Tongue (tissue), 2 donors: ENCODE data around the gene ACOT13. TPM values are rescaled to one million over a fixed set of nuclear protein-coding genes. Genes with fewer than 3 reads are reported as not detected.
"Not testable (repeated sequence)": the region's sequence is repeated elsewhere in the genome, so short reads cannot be mapped to it uniquely, and the experiment has no call there.

Source experiments
- DNase-seq: peaks from one replicate; pipeline ENCODE4 v3.0.0-alpha.2; 2015
- total RNA-seq: library from RNA; depleted of rRNA; stranded (reverse); fragments of >200 nt; gene quantifications from one replicate; pipeline ENCODE4 v1.2.3, GENCODE V29; 2014

The ACOT13 gene
- 5.7 TPM for total RNA-seq

DNA sequence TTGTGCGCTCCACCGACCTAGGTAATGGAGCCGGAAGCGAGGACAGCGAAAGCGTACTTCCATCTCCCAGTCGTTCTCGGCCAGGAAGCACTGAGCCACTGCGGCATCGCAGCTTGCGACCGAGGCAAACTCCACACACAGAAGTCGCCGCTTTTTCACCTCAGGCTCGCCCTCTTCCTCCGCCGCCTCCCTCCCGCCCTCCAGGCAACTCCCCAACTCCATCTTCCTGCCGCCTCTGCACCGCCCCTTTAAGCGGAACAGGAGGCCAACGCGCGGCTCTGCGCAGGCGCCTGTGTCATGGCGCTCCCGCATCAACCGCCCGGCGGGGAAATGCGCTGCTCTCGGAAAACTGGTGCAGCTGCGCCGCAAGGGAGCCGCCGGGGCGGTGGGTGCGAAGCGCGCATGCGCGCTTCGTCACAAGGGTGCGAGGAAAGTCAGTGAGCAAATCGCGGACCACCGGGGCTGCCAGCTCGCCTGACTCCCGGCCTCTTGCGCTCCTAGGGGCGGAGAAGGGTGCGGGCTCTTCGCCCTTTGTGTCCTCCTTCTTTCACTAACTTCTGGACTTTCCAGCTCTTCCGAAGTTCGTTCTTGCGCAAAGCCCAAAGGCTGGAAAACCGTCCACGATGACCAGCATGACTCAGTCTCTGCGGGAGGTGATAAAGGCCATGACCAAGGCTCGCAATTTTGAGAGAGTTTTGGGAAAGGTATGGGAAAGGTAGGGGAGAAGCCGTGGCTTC is at the start of gene ACOT13, which contains the start of gene TDP2:
TSS of gene ACOT13 (plus strand) at position 437 of the 737 bp plus-strand sequence. CDS start at position 624, 187 bp downstream.
TSS of gene TDP2 (minus strand) at position 259 of the 737 bp plus-strand sequence. CDS start at position 222, 37 bp downstream.
- DNase-seq = peak; percentile 99

DNA sequence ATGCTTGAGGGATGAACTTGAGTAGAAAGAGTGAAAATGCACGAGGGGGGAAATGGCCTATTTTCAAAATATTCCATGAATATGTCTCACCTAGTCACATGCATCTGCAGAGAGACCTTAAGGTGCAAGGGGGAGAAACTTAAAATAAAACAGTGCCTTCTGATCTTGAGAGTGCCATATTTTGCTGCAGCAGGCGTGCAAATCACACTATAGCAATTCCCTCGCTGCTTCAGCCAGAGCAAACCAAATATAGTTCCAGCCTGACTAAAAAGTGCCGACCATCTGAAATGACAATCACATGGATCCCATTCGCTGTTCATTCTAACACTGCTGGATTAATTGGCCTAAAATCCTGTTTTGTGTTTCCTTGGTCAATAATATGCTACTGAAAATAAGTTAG is 47.2 kb upstream of the ACOT13 start:
- no peak for DNase-seq

DNA sequence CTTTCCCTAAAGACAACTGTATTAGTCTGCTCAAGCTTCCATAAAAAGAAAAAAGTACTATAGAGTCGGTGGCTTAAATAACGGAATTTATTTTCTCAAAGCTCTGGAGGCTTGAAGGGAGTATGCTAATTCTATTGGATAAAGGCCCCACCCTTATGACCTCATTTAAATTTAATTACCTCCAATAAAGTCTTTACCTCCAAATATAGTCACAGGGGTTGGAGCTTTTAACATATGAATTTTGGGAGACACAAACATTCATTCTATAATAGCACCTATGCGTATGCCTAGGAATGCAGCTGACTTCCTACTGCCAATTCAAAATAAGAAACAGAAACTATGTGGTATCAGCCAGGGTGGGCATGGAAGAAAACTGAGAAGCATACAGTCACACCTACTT is 46.2 kb upstream of the ACOT13 start:
- no peak for DNase-seq

DNA sequence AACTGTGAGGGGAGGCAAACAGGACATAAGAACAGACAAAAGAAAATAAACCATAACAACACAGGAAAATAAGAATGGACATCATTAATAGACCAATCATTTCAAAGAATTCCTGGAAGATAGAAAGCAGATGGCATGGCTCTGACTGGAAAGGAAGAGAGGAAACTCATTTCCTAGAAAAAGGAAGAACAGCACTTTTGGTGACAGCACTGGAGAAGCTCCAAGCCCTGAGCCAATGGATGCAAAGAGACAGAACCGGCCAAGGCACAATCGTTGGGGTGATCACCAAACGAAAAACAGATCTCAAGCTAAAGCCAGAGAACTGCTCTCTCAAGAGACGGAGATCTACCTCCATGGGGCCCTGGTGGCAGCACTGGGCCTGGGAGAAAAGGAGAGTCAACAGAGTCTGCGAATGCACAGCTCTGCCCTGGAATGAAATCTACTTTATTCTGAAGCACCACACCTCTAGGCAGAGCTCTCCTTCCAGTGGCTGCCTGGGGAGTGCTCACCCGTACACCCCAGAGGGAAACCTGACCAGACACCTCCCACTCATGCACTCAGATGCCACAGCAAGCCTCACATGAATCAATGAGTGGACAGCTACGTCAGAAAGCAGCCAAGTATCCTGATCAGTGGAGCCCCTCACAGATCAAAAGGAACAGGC is 45.1 kb upstream of the ACOT13 start:
- no peak for DNase-seq

DNA sequence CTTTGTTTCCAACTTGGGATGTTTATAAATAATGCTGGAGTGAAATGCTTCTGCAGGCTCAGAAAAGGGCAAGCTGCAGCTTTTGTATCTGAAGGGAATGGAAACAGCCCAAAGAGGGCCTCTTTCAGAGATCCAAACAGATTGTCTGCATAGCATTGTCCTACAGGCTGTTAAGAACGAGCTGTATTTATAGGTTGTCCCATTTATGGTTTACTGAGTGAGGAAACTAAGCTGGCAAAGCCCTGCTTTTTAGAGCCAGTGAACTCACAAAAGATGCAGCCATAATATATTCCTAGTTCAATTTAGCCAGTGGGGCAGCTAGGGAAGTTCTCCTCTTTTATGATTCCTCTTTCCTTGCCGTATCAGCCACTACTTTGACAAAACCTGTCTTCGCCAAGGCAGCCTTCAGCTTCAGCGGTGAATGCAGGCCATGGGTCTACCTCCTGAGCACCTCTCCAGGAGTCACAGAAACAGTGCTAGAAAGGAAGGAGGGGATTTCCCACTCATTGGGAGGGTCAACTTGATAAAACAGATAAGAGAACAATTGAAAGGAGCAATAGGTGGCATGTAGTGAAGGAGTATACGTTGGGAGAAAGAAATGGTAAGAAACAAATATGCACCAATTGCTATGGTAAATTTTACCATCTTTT is 35.9 kb upstream of the ACOT13 start:
- no peak for DNase-seq

DNA sequence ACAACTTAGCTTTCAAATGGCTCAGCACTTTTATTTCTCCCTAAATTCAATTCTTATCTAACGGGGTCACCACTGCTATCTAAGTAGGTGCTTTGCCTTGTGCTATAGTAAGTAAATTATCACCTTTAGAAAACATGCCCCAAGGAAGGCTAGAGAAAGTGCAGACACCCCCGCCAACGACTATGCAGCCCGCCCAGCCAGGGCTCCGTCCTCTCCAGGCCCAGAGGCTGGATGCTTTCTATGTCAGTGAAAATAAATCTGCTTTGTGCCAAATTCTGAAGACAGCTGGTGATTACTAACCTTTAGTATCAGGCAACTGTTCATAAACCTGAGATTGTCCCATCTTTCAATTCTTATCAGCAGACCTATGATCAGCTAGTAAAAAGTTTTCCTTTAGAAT is 35.2 kb upstream of the ACOT13 start:
- no peak for DNase-seq

DNA sequence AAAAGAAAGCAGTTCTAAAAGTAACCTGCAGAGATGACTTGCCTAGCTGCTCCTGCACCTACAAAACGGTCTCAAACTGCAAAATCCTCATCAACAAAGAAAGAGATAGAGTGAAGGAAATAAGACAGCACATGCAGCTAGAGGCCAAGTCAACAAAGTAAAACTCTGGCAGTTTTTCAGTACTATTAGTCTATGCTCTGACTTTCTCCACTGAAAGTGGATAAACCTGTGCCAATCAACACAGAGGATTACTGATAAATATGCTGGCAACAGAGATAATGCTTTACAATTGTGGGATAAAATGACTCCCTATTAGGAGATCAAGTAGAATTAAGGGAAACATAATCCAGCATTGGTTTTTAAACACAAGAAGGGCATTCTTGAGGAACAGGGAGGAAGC is 34.3 kb upstream of the ACOT13 start:
- DNase-seq = no peak

DNA sequence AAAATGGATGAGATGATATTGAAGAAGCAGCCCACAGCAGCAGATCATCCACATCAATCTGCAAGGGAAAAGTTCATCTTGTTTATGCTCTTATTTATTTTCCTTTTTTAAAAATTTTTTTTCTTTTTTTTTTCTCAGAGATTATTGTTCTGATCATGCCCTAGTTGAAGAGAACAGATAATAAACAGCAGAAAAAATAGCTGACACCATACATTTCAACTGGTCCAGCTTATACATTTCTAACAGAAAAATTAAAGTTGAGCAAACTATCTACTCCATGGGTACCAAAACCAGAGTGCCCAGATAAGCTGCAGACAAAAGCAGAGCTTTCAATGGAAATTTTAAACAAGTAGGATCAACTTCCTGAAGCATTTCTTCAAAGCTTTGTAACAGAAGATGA is 30.2 kb upstream of the ACOT13 start:
- DNase-seq = no peak

DNA sequence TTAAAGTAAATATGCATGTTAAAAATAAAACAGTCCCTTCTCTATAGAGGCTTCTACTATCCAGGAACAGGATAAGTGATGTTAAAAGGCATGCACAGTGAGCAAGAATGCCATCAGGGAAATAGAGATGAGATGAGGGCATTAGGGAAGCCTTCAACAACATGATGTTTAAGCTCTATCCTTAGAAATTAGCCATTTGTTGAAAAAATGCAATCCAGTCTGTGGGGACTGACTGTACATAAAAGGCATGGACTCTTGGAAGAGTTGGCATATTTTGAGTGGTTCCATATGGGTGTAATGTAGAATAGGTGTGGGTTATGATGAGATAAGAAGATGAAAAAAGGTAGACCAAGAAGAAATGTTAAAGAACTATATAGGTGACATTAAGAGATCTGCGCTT is 26.7 kb upstream of the ACOT13 start:
- no peak for DNase-seq

DNA sequence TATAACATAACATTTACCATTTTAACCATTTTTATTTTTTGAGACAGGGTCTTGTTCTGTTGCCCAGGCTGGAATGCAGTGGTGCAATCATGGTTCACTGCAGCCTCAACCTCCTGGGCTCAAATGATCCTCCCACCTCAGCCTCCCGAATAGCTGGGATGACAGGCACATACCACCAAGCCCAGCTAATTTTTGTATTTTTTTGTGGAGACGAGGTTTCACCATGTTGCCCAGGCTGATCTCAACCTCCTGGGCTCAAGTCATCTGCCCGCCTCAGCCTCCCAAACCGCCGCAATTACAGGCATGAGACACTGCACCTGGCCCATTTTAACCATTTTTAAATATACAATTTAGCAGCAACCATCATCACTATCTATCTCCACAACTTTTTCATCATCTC is 26.2 kb upstream of the ACOT13 start:
- DNase-seq = not testable (repeated sequence)

DNA sequence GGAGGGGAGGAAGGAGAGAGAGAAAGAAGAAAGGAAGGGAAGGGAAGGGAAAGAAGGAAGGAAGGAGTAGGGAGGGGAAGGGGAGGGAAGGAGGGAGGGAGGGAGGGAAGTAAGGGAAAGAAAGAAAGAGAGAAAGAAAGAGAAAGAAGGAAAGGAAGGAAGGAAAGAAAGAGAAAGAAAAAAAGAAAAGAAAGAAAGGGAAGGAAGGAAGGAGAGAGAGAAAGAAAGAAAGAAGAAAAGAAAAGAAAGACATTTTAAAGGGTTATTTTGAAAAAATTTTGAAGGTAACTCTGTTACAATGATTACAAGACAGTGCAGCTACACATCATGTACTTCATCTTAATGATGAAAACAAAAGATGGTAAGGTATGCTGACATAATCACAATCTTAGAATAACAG is 24.8 kb upstream of the ACOT13 start:
- no peak for DNase-seq

DNA sequence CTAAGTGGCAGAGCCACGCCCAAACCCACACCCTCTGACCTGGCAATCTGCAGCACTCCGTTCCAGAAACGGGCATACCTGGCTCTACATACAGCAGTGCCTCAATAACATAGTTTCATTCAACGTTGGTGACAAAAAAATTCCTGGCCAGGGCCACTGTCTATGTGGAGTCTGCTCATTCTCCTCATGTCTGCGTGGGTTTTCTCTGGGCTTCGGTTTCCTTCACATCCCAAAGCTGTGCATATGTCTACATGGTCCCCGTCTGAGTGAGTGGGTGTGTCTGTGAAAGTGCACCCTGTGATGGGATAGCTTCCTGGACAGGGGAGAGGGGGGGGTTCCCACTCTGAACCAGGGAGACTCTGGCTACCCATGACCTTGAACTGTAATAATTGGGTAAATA is 23.0 kb upstream of the ACOT13 start:
- DNase-seq = no peak

DNA sequence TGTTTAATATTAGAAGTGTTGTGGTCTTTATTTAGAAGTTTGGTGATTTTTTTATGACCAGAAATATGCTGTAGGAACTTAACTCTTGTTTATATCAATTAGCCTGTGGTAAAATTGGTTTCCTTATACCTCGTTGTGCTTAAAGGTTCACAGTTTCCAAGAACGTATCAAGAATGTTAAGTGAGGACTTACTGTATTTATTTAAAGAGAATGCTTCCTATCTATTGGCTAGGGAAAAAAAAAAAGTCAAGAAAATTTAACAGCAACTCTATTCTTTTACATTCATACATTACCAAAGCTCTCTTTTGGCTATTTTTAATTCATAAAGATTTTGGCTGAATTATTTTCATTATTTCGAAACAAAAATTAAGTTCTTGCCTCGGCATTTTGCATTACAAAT is 22.5 kb upstream of the ACOT13 start:
- DNase-seq = no peak

DNA sequence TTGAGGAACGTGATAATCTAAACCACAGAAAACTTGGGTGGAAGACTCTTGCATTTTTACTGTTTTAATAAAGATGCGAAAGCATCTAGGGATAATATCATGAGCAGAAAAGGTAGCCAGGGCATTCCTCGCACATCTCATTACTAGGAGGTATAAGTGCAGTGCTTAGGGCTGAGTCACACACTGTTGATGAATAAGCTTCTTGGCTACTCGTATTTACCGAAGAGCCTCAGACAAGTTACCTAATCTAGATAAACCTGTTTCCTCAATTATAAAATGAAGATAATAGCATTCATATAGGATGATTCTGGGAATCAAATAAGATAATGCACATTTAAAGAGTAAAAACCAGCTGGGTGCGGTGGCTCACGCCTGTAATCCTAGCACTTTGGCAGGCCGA is 20.1 kb upstream of the ACOT13 start:
- DNase-seq = no peak

DNA sequence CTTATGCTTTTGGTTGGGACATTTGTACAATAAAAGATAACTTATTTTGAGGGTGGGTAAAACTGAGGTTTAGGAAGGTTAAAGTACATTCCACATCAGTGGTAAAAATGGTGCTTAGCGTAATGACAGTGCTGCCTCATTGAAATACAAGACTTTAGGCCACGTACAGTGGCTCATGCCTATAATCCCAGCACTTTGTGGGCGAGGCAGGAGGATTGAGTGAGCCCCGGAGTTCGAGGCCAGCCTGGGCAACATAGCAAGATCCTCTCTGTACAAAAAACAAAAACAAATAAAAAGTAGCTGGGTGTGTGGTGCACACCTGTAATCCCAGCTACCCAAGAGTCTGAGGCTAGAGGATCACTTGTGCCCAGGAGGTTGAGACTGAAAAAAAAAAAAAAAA is 18.6 kb upstream of the ACOT13 start:
- no peak for DNase-seq

DNA sequence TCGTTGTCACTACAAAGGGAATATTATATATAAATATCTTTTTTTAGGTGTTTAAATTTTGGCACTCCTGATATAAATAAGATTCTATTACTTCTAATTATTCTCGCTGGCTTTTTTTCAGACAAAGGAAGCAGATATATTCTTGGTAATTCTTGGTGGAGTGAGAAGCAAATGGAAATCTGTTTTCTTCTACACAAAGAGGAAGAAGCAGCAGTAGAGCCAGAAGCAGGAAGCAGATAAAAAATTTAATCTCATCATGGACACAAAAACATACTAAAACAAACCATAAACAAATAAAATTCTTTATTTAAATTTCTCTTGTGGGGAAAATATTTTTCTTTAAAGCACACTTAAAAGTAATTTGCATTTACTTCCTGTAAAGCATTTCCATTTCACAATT is 17.2 kb upstream of the ACOT13 start:
- DNase-seq = no peak

DNA sequence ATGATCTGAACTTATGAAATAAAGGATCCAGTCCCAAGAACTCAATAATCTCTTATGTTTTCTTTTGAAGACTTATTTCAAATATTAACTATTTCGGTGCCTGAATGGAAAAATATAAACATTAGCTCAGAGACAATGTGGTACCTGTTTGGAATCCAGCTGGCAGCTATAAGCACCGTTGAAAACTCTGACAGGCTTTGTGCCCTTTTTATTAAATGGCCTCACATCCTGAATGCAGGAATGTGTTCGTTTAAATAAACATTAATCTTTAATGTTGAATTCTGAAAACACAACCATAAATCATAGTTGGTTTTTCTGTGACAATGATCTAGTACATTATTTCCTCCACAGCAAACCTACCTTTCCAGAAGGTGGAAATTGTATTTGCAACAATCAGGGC is 16.5 kb upstream of the ACOT13 start:
- no peak for DNase-seq

DNA sequence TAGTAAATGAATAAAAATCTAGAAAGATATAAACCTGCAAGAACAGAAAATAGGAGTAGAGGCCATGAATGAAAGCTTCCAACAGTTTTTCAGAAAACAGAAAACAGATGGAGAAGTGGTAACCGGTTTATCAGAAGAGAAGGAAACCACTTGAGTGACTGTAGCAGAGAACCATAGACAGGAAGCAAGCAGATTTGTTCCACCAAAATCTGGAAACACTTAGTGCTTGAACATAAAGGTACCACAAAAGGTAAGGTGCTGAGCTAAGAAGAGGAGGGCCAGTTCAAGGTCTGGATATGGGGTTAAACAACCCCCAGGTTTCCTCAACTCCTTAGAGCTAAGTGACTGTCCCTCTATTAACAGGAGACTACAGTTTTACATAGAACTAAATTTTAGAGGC is 11.7 kb upstream of the ACOT13 start:
- no peak for DNase-seq

DNA sequence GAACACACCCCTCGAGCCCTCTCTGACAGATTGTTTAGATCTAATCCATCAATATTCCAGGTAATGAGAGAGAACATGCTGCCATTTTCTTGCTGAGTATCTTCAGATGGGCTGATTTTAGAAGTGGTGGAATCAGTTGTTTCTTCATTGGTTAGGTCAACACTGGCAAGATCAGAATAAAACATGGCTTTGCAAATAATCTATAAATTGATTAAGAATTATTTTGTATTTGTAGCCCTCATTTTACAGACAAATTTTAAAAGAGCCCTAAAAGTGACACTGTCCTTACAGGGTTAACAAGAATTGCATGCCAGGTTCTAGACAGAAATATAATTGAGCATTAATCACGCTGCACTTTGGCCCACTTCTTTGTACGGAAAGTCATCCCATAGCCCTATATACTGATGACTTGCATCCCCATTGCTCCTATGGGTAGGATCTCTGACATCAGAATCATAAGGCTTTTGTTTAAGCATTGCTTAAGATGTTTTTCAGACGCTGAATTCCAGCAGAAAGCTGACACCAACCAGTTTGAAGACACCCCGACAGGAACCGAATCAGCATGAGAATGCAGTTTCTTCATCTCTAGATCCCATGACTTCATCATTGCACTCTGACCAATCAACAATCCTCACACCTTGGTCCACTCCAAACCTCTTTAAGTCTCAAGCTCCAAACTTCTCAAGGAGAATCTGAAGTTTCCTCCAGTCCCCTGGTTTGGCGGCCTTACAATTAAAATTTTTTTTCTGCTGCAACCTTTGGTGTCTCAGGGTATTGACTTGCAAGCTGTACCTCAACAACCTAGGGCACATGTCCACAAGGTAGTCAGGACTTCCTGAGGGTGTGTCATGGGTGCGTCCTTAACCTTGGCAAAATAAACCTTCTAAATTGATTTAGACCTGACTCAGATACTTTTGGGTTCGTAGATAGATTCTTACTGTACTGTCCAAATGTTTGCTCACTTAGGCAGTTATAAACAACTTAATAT is 8.0 kb upstream of the ACOT13 start:
- no peak for DNase-seq

DNA sequence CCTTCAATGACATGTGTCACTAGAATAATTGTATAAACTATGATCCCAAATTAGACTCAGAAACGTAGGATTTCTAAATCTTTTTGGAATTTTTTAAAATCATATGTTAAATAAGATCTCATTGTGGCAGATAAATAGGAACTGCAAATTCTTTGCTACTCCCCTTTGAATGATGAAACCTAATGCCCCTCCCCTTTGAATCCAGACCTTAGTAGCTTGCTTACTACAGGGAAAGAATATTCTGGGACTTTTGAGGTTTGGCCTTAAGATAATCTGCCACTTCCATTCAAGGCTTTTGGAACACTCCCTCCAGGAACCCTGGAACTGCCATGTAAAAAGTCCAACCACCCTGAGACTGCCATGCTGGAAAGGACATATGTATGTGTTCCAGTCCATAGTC is 7.3 kb upstream of the ACOT13 start:
- DNase-seq = no peak

DNA sequence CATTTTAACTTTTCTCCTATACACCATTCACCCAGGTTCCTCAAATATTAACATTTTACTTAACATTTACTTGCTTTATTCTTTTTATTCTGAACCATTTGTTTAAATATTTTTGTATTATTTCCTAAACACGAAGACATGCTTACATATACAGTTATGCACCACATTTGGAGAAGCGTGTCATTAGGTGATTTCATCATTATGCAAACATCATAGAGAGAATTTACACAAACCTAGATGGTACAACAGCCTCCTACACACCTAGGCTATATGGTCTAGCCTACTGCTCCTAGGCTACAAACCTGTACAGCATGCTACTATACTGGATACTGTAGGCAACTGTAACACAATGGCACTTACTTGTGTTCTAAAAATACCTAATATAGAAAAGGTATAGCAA is 6.8 kb upstream of the ACOT13 start:
- no peak for DNase-seq

DNA sequence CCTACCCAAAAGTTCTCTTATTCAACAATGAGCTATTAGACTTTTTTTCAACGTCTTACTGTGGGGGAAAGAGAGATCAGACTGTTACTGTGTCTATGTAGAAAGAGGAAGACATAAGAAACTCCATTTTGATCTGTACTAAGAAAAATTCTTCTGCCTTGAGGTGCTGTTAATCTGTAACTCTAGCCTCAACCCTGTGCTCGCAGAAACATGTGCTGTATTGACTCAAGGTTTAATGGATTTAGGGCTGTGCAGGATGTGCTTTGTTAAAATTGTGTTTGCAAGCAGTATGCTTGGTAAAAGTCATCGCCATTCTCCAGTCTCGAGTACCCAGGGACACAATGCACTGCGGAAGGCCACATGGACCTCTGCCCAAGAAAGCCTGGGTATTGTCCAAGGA is 5.1 kb upstream of the ACOT13 start:
- DNase-seq = not testable (repeated sequence)
